IPS DF 6.9 (cell line): Measurements from ENCODE around the gene MRPL19.

Source experiments
- DNase-seq: peaks from one replicate; pipeline ENCODE4 v3.0.0-alpha.2; 2013; ENCODE audit warnings: low read depth, low spot score
- H3K27ac ChIP-seq: one replicate; pipeline ENCODE4 v1.5.1; 2013; ENCODE audit warnings: low read length, control low read depth
- H3K27me3 ChIP-seq: 2 replicates; pipeline ENCODE4 v1.6.1; 2013; ENCODE audit warnings: mild to moderate bottlenecking, low read length; ENCODE audit not compliant: control insufficient read depth, insufficient read depth
- H3K36me3 ChIP-seq: 2 replicates; pipeline ENCODE4 v1.6.1; 2013; ENCODE audit warnings: low read length; ENCODE audit not compliant: control insufficient read depth, insufficient read depth
- H3K4me1 ChIP-seq: 2 replicates; pipeline ENCODE4 v1.6.1; 2013; ENCODE audit warnings: low read length; ENCODE audit not compliant: control insufficient read depth, insufficient read depth
- H3K4me3 ChIP-seq: 2 replicates; pipeline ENCODE4 v1.5.1; 2013; ENCODE audit warnings: mild to moderate bottlenecking, low read length
- H3K9me3 ChIP-seq: 2 replicates; pipeline ENCODE4 v1.6.1; 2013; ENCODE audit warnings: low read length, inconsistent platforms; ENCODE audit not compliant: control insufficient read depth, insufficient read depth
- WGBS: extraction: QIAGEN DNeasy Blood & Tissue Kit; methylation state at CpG from one replicate; pipeline ENCODE4 v1.1.7; 2013; ENCODE audit warnings: mixed read lengths, missing lambda C conversion rate; ENCODE audit not compliant: insufficient read length, insufficient coverage; 5-methylcytosine and 5-hydroxymethylcytosine counted together

The MRPL19 gene

GRCh38 chr2:75616406-75616805, 30.2 kb upstream of the MRPL19 start:
- no peaks in the 10 kb centered on the region for H3K4me1 ChIP-seq
- WGBS, result no CpG with 5 or more reads among the region's 4 CpGs
- H3K4me3 ChIP-seq, result no peak overlapping the region
- no peak for DNase-seq
- H3K27ac ChIP-seq, result no peak overlapping the region
- H3K36me3 ChIP-seq, result no peaks in the 10 kb centered on the region
- H3K9me3 ChIP-seq, result no peaks in the 10 kb centered on the region
- H3K27me3 ChIP-seq, result no peaks in the 10 kb centered on the region

GRCh38 chr2:75616933-75617332, 29.6 kb upstream of the MRPL19 start:
- DNase-seq, result no peak
- Histone ChIP-seq H3K4me3 (no peak overlapping the region), H3K27me3 (no peaks in the 10 kb centered on the region), H3K27ac (no peak overlapping the region), H3K9me3 (no peaks in the 10 kb centered on the region), H3K4me1 (no peaks in the 10 kb centered on the region), H3K36me3 (no peaks in the 10 kb centered on the region)
- no CpG with 5 or more reads among the region's 3 CpGs for WGBS

- no CpG with 5 or more reads among the region's 4 CpGs for WGBS
- H3K4me1 ChIP-seq, result no peaks in the 10 kb centered on the region
- H3K27ac ChIP-seq, result no peak overlapping the region
- no peaks in the 10 kb centered on the region for H3K36me3 ChIP-seq
- no peaks in the 10 kb centered on the region for H3K27me3 ChIP-seq
- DNase-seq, result no peak
- no peak overlapping the region for H3K4me3 ChIP-seq
- H3K9me3 ChIP-seq, result no peaks in the 10 kb centered on the region
Measured at GRCh38 chr2:75619956-75620740, 26.4 kb upstream of the MRPL19 start.

GRCh38 chr2:75621228-75621627, 25.4 kb upstream of the MRPL19 start:
- no peak overlapping the region for H3K4me3 ChIP-seq
- H3K27ac ChIP-seq, result no peak overlapping the region
- H3K27me3 ChIP-seq, result no peaks in the 10 kb centered on the region
- DNase-seq, result no peak
- no CpG with 5 or more reads among the region's 4 CpGs for WGBS
- H3K36me3 ChIP-seq, result no peaks in the 10 kb centered on the region
- no peaks in the 10 kb centered on the region for H3K9me3 ChIP-seq
- H3K4me1 ChIP-seq, result no peaks in the 10 kb centered on the region

- Histone ChIP-seq H3K36me3 (no peaks in the 10 kb centered on the region), H3K4me3 (no peak overlapping the region), H3K27me3 (no peaks in the 10 kb centered on the region), H3K9me3 (no peaks in the 10 kb centered on the region), H3K27ac (no peak overlapping the region), H3K4me1 (no peaks in the 10 kb centered on the region)
- WGBS, result no CpG with 5 or more reads among the region's 2 CpGs
- DNase-seq, result no peak
Measured at GRCh38 chr2:75622500-75622899, 24.1 kb upstream of the MRPL19 start.

GRCh38 chr2:75622929-75623328, 23.7 kb upstream of the MRPL19 start:
- no peaks in the 10 kb centered on the region for H3K9me3 ChIP-seq
- no peak overlapping the region for H3K4me3 ChIP-seq
- WGBS, result no CpG with 5 or more reads among the region's 3 CpGs
- no peaks in the 10 kb centered on the region for H3K4me1 ChIP-seq
- H3K27me3 ChIP-seq, result no peaks in the 10 kb centered on the region
- DNase-seq, result no peak
- H3K36me3 ChIP-seq, result no peaks in the 10 kb centered on the region
- H3K27ac ChIP-seq, result no peak overlapping the region

- no peak overlapping the region for H3K4me3 ChIP-seq
- H3K27me3 ChIP-seq, result no peaks in the 10 kb centered on the region
- H3K27ac ChIP-seq, result no peak overlapping the region
- no peaks in the 10 kb centered on the region for H3K36me3 ChIP-seq
- peak; percentile 87 for DNase-seq
- no peaks in the 10 kb centered on the region for H3K9me3 ChIP-seq
- no CpG with 5 or more reads among the region's 4 CpGs for WGBS
- H3K4me1 ChIP-seq, result no peaks in the 10 kb centered on the region
Measured at GRCh38 chr2:75627902-75628504, 18.6 kb upstream of the MRPL19 start.

GRCh38 chr2:75632091-75632701, 14.4 kb upstream of the MRPL19 start:
- Histone ChIP-seq H3K4me3 (no peak overlapping the region), H3K27ac (no peak overlapping the region), H3K36me3 (no peaks in the 10 kb centered on the region), H3K27me3 (no peaks in the 10 kb centered on the region), H3K9me3 (no peaks in the 10 kb centered on the region), H3K4me1 (no peaks in the 10 kb centered on the region)
- DNase-seq, result no peak
- no CpG with 5 or more reads among the region's 5 CpGs for WGBS

GRCh38 chr2:75632813-75633212, 13.8 kb upstream of the MRPL19 start:
- H3K27ac ChIP-seq, result no peak overlapping the region
- WGBS, result no CpG with 5 or more reads among the region's 1 CpG

GRCh38 chr2:75633620-75634019, 13.0 kb upstream of the MRPL19 start:
- no peak overlapping the region for H3K4me3 ChIP-seq
- no CpG with 5 or more reads among the region's 3 CpGs for WGBS
- no peaks in the 10 kb centered on the region for H3K36me3 ChIP-seq
- no peaks in the 10 kb centered on the region for H3K4me1 ChIP-seq
- no peaks in the 10 kb centered on the region for H3K27me3 ChIP-seq
- no peak for DNase-seq
- H3K27ac ChIP-seq, result no peak overlapping the region
- H3K9me3 ChIP-seq, result no peaks in the 10 kb centered on the region

More at GRCh38 chr2:75632813-75633212, 13.8 kb upstream of the MRPL19 start:
- Histone ChIP-seq H3K9me3 (no peaks in the 10 kb centered on the region), H3K4me3 (no peak overlapping the region), H3K27me3 (no peaks in the 10 kb centered on the region), H3K4me1 (no peaks in the 10 kb centered on the region), H3K36me3 (no peaks in the 10 kb centered on the region)
- DNase-seq, result no peak
